HG02970 (cell line): ENCODE measurements around the gene ZBTB16.

Experiments
- ATAC-seq: cut with Tn5 transposase; IDR thresholded peaks from one replicate; pipeline ENCODE4 v1.9.1; 2021; ENCODE audit warnings: mild to moderate bottlenecking, moderate library complexity, moderate number of reproducible peaks; ENCODE audit not compliant: unreplicated experiment, low FRiP score

The ZBTB16 gene

GRCh38 chr11:114195981-114196731 is 136.6 kb downstream of the ZBTB16 start:
- ATAC-seq: no peak

GRCh38 chr11:114196997-114197703 is 137.6 kb downstream of the ZBTB16 start:
- ATAC-seq: no peak

- no peak for ATAC-seq
Observed at GRCh38 chr11:114197799-114198500, 138.4 kb downstream of the ZBTB16 start.

- ATAC-seq: no peak
Observed at GRCh38 chr11:114199051-114199450, 139.5 kb downstream of the ZBTB16 start.

GRCh38 chr11:114200351-114201133 is 141.0 kb downstream of the ZBTB16 start:
- ATAC-seq: no peak

- ATAC-seq: no peak
Observed at GRCh38 chr11:114201219-114201618, 141.7 kb downstream of the ZBTB16 start.

- no peak for ATAC-seq
Observed at GRCh38 chr11:114202011-114202609, 142.6 kb downstream of the ZBTB16 start.

- ATAC-seq: no peak
Observed at GRCh38 chr11:114207096-114207495, 147.6 kb downstream of the ZBTB16 start.

- no peak for ATAC-seq
Observed at GRCh38 chr11:114208377-114208776, 148.9 kb downstream of the ZBTB16 start.

- no peak for ATAC-seq
Observed at GRCh38 chr11:114209343-114209742, 149.8 kb downstream of the ZBTB16 start.

- no peak for ATAC-seq
Observed at GRCh38 chr11:114209904-114210303, 150.4 kb downstream of the ZBTB16 start.

- ATAC-seq: no peak
Observed at GRCh38 chr11:114211444-114212121, 152.1 kb downstream of the ZBTB16 start.

- ATAC-seq: no peak
Observed at GRCh38 chr11:114213622-114214021, 154.1 kb downstream of the ZBTB16 start.

GRCh38 chr11:114215428-114215827 is 155.9 kb downstream of the ZBTB16 start:
- ATAC-seq: no peak

- no peak for ATAC-seq
Observed at GRCh38 chr11:114215871-114216795, 156.6 kb downstream of the ZBTB16 start.

GRCh38 chr11:114216796-114217180 is 157.3 kb downstream of the ZBTB16 start:
- no peak for ATAC-seq

GRCh38 chr11:114218508-114218907 is 159.0 kb downstream of the ZBTB16 start:
- ATAC-seq: no peak

GRCh38 chr11:114219559-114220349 is 160.2 kb downstream of the ZBTB16 start:
- ATAC-seq: no peak
